PC-3 (cell line): ENCODE data around the gene KMT2C.

Experiments used
- EZH2 ChIP-seq: fragments of 300-600 bp; sonication (generic); IDR thresholded peaks from one replicate; pipeline ENCODE4 v1.6.1; 2017; ENCODE audit warnings: antibody characterized with exemption, mild to moderate bottlenecking, low read length; ENCODE audit not compliant: unreplicated experiment
- TF ChIP-seq, protein P1 (sequence below): fragments of 300-600 bp; sonication (generic); conservative IDR thresholded peaks from 2 replicates; pipeline ENCODE4 v1.5.1; 2017; ENCODE audit warnings: antibody characterized with exemption, low read depth, mild to moderate bottlenecking, low read length

DNA sequence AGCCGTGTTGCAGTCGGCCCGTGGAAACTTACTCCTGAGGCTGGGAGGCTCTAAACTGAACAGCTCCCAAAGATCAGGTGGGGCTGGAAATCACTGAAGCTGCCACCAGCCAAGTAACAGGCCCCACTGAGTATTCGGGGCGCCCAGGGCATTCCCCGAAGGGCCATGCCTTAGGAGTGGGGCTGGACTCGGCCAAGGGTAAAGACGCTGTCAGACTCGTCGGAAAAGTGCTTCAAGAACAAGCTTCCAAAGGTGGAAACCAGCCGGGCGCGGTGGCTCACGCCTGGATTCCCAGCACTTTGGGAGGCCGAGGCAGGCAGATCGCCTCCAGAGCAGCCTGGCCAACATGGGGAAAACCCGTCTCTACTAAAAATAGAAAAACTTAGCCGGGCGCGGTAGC is 307.6 kb downstream of the KMT2C start:
- TF ChIP-seq, protein P1, sequence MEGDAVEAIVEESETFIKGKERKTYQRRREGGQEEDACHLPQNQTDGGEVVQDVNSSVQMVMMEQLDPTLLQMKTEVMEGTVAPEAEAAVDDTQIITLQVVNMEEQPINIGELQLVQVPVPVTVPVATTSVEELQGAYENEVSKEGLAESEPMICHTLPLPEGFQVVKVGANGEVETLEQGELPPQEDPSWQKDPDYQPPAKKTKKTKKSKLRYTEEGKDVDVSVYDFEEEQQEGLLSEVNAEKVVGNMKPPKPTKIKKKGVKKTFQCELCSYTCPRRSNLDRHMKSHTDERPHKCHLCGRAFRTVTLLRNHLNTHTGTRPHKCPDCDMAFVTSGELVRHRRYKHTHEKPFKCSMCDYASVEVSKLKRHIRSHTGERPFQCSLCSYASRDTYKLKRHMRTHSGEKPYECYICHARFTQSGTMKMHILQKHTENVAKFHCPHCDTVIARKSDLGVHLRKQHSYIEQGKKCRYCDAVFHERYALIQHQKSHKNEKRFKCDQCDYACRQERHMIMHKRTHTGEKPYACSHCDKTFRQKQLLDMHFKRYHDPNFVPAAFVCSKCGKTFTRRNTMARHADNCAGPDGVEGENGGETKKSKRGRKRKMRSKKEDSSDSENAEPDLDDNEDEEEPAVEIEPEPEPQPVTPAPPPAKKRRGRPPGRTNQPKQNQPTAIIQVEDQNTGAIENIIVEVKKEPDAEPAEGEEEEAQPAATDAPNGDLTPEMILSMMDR: no peak
- TF ChIP-seq EZH2: no peak
